ENCODE data around the gene RTN4RL1.

Gene RTN4RL1

DNA sequence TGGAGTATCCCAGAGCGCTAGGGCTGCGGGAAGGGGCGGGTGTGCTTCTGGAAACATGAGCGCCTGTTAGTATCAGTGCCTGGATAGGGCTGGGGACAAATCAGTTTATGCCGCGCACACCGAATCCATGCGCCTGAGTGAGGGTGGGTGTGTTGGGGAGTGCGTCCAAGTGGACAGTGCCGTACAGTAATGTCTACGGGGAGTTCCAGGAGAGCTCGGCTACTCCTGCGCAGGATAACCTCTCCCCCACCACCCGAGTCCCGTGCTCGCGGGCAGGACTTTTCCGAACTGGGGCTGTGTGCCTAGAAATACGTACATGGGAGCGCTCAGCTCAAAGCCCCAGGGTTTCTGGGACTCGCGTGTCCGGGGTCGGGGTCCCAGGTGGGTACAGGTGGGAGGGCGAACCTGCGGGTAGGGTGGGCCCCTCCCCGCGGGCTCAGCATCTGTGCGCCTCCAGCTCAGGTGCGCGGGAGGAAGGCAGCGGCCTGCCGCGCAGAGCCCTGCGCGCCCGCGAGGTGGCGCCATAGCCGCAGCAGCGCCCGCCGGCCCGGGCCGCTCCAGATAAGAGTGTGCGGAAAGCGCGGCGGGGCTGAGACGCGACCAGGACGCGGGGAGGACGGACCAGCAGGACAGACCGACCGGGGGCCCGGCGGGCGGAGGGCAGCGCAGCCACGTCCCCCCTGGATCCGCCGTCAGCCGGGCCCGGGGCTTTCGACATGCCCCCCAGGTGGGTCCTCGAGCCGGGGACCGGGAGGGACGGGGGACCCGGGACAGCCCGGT lies 29.6 kb upstream of the RTN4RL1 start, which contains the start of gene HIC1:
TSS of gene HIC1 (plus strand) at position 592 of the 780 bp plus-strand sequence. CDS start 1,588 bp downstream, outside the sequence.
- Mint-ChIP-seq H3K4me3 (peak within 1 kb of the TSS; percentile 79), H3K27ac (no peak within 1 kb of the TSS), H3K4me1 (peaks cover 22% of the 10 kb centered on the region), H3K27me3 (peaks cover 4% of the 10 kb centered on the region), H3K9me3 (no peaks in the 10 kb centered on the region), H3K36me3 (peaks cover 3% of the 10 kb centered on the region)

DNA sequence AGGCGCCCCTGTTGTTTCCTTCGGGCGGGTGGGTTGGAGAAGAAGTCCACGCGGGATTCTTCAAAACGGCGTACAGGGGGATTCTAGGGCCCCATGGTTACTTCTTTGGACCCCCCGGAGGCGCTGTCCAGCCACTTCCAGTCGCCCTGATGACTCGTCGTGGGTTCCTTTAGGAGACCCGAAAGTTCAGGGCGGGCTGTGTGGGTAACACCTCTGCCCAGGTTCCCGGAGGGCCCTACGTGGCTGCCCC lies 29.1 kb upstream of the RTN4RL1 start:
- Mint-ChIP-seq H3K27ac (no peak overlapping the region), H3K4me3 (peak overlapping the region; percentile 79), H3K27me3 (peaks cover 2% of the 10 kb centered on the region), H3K9me3 (no peaks in the 10 kb centered on the region), H3K4me1 (peaks cover 21% of the 10 kb centered on the region), H3K36me3 (no peaks in the 10 kb centered on the region)

DNA sequence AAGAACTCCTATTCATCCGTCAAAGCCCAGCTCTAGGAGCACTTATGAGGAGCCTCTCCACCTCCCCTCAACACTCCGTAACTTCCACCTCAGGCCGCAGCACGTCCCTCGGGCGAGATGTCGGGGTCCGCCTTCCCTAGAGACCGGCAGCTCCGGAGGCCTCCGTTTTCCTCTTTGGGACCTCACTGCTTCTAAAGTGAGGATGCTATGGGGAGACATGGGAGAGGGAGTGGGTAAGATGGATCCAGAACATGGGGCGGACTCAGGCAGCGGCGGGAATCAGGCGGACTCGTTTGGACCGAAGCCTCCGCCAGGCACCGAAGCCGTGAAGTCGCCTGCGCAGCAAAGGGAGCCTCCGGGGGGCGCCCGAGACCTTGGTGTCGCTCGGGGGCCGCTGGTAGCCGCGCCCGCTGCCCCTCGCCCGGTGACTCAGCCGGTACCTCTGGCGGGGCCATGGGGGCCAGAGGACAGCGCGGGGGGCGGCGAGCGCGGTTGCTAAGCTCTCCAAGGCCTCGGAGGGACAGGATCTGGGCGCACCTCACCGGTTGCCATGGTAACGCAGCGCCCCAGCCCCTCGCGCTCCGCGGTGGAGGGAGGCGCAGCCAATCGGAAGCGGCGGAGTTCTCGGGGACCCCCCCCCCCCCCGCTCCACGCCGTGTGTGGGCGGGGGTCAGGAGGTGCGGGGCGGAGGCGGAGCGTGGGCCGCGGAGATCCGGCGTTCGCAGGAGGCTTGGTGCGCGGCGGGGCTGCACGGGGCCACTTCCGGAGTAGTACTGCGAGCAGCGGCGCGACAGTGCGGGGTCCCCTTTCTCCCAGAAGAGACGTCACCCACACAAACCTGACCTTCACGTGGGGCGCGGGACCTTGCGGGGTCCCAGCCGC lies 28.5 kb upstream of the RTN4RL1 start:
- Mint-ChIP-seq H3K36me3 (no peaks in the 10 kb centered on the region), H3K9me3 (no peaks in the 10 kb centered on the region), H3K27me3 (peaks cover 2% of the 10 kb centered on the region), H3K4me3 (peak overlapping the region; percentile 79), H3K4me1 (peaks cover 27% of the 10 kb centered on the region), H3K27ac (no peak overlapping the region)

DNA sequence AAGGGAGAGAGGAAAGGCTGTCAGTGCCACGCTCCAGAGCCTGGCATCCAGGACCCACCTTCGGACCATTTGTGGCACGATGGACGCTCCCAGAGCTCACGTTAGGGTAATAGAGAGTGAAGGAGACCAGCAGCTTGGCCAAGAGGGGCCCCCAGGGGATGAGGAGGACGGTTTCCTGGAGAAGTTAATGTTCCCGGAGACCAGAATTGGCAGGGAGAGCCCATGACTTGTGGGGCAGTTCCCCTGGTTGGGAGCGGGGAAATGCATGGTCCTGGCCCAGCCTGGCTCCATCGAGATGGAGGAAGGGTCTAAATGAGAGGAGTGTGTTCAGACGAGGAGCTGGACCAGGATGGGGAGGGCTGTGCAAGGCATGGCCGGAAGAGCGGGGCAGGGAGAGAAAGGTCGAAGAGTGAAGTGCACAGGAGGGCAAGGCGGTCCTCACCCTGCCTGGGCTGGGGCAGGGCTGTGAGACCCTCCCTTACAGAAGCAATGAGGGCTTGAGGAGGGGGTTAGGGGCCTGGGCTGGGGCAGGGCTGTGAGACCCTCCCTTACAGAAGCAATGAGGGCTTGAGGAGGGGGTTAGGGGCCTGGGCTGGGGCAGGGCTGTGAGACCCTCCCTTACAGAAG lies 26.9 kb upstream of the RTN4RL1 start:
- Mint-ChIP-seq H3K27me3 (peaks cover 4% of the 10 kb centered on the region), H3K9me3 (no peaks in the 10 kb centered on the region), H3K4me1 (peaks cover 33% of the 10 kb centered on the region), H3K27ac (peak overlapping the region; percentile 14), H3K36me3 (no peaks in the 10 kb centered on the region), H3K4me3 (peak overlapping the region; percentile 3)

DNA sequence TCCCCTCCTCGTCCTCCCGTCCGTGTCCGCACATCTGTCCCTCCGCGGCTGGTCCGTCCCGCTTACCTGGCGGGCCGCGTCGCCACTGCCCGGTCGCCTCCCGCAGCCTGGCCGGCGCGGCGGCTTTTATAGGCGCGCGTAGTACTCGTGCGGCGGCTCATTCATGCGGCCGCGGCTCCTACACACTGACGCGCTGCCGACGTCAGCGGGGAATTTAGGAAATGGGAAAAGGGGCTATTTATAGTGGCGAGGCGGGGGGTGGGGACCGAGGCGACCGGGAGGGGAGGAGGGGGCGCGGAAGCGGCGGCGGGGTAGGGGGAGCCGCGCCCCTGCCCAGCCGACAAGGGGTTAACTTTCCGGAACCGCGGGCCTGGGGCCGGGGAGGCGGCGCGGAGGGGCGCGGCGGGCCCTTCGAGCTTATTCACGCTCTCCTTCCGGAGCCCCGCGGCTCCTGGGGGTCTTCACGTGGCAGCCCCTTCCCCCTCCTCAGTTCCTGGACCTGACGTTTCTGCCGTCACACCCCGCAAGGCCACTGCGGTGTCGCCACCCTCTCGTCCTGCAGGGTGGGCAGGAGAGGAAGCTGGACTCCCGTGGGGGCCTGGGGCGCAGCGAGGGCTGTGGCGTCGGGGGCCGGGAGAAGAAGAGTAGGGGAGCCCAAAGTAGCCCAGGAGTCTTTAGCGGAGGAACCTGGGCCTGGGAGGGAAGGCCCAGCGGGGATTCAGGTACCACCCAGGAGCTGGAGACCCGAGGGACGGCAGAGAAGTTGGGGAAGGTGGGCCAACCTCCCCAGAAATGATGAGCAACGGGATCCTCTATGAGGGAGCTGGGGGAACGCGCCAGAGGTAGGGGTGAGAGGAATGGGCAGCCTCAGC lies 26.2 kb upstream of the RTN4RL1 start:
- H3K27ac Mint-ChIP-seq: peak overlapping the region; percentile 14
- H3K9me3 Mint-ChIP-seq: no peaks in the 10 kb centered on the region
- no peaks in the 10 kb centered on the region for H3K36me3 Mint-ChIP-seq
- H3K4me3 Mint-ChIP-seq: peak overlapping the region; percentile 3
- H3K27me3 Mint-ChIP-seq: peaks cover 4% of the 10 kb centered on the region
- H3K4me1 Mint-ChIP-seq: peaks cover 33% of the 10 kb centered on the region

DNA sequence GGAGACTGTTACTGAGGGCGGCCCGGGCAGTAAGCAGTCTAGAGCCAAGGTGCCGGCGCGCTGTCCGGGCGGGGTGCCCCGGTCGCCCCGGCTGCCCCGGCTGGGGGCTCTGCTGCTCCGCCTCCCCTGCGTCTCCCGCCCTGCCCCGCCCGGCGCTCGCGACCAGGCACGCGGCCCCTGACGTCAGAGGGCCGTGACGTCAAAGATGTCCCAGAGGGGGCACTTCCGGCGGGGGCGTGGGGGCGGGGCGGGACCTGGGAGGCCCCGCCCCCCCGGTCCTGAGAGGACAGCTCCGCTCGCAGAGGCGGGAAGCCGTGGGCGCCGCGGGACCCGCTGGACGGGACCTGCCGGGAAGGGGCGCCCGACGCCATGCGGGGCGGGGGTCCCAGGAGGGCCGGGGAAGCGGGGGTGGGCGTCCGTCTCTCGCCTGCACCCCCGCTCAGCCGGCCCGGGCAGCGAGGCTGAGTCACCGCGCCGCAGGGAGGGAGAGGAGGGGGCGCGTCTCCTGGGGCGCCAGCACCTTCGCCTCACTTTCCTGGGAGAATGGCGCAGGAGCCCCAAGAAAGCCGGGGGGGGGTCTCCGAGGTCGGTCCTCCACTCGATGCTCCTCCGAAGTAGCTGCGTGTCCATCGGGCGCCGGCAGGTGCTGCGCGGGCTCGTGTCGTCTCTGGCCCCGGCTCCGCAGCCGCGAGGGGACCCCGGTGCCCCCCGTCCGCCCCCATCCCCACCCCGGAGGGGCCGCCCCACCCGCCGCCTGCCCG lies 25.3 kb upstream of the RTN4RL1 start:
- Mint-ChIP-seq H3K36me3 (no peaks in the 10 kb centered on the region), H3K27ac (no peak overlapping the region), H3K4me3 (no peak overlapping the region), H3K27me3 (peaks cover 4% of the 10 kb centered on the region), H3K4me1 (peaks cover 33% of the 10 kb centered on the region), H3K9me3 (no peaks in the 10 kb centered on the region)

DNA sequence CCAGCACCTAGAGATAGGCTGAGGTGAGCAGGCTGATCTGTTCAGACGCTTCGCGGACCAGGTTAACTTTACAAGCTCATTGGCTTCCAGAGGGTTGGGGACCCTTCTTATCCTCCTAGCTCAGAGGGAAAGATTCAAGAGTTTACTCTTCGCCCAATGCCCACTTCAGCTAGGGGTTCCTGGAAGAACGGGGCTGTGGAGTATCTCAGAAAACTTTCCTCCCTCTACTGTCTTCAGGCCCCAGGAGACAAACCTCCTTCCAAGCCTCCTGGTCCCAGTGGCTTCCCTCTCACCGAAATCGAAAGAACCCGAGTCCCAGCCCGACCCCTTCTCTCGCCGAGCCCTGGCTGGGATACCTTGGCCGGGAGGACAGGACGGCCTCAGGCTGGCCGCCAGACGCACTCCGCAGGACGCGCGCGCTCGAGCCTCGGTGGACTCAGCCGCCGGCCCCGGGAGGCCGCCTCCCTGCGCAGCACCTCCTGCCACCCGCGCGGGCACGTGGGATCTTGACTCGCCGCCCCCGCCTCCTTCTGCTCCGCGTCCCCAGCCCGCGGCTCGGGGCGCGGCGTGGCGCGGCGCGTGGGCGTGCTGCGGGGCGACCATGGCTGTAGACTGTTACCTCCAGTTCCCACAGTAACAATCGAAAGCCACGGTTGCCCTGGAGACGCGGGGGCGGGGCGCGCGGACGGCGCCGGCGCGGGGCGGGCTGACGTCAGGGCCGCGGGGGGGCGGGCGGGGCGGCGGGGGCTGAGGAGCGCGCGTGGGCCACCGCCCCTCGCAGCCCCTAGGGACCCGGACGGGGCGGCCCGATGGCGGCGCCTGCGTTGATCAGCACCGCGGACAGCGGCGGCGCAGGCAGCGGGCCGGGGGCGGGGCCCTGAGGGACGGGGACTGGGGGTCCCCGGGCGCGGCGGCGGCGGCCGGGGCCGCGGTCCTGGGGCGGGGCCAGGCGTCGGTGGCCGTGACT lies 24.5 kb upstream of the RTN4RL1 start:
- peaks cover 36% of the 10 kb centered on the region for H3K4me1 Mint-ChIP-seq
- H3K36me3 Mint-ChIP-seq: no peaks in the 10 kb centered on the region
- peak overlapping the region; percentile 84 for H3K27ac Mint-ChIP-seq
- H3K4me3 Mint-ChIP-seq: peak overlapping the region; percentile 79
- H3K27me3 Mint-ChIP-seq: peaks cover 4% of the 10 kb centered on the region
- H3K9me3 Mint-ChIP-seq: no peaks in the 10 kb centered on the region

DNA sequence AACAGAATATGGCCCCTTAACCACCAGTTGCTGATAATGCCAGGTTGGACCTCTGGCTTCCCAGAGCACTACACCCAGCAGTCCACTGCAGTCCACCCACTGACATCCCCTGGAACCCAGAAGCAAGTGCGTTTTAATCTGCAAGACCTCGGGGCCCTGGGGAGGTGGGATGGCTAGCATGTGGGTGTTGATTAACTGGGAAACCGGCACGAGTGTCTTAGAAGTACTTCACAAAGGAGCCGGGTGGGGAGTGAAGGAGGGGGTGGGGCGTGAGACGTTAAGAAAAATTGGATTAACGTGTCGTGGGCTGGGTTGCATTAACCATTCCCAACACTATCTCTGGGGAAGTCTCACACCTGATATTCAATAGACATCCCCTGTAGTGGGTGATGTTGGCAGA lies 23.7 kb upstream of the RTN4RL1 start:
- Mint-ChIP-seq H3K4me3 (peak overlapping the region; percentile 79), H3K4me1 (peaks cover 32% of the 10 kb centered on the region), H3K36me3 (no peaks in the 10 kb centered on the region), H3K27me3 (peaks cover 4% of the 10 kb centered on the region), H3K27ac (no peak overlapping the region), H3K9me3 (no peaks in the 10 kb centered on the region)

DNA sequence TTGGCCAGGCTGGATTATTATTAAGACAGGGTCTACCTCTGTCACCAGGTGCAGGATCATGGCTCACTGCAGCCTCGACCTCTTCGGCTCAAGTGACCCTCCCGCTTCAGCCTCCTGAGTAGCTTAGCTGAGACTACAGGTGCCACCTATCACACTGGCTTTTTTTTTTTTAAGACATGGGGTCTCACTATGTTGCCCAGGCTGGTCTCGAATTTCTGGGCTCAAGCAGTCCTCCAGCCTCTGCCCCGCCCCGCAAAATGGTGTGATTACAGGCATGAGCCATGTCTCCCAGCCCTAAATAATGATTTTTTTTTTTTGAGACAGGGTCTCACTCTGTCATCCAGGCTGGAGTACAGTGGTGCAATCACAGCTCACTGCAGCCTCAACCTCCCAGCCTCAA lies 22.5 kb upstream of the RTN4RL1 start:
- Mint-ChIP-seq H3K27me3 (peaks cover 4% of the 10 kb centered on the region), H3K4me3 (no peak overlapping the region), H3K9me3 (no peaks in the 10 kb centered on the region), H3K27ac (no peak overlapping the region), H3K4me1 (peaks cover 35% of the 10 kb centered on the region), H3K36me3 (peaks cover 4% of the 10 kb centered on the region)

DNA sequence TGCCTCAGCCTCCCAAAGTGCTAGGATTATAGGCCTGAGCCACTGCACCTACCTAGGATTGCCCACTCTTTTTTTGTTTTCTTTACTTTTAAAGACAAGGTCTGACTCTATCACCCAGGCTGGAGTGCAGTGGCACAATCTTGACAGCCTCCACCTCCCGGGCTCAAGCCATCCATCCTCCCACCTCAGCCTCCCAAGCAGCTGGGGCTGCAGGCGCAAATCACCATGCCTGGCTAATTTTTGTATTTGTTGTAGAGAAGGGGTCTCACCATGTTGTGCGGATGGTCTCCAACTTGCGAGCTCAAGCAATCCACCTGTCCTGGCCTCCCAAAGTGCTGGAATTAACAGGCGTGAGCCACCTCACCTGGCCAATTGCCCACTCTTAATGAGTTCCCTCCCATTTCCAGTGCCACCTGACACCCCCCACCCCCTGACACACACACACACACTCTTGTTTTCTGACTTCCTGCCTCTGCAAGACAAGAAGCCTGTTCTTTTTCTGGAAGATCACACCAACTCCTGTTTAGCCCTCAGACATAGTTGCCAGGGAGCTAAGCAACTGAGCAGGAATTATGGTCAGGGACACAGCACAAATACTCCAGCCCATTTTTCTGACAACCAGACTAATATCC lies 19.2 kb upstream of the RTN4RL1 start:
- no peak overlapping the region for H3K27ac Mint-ChIP-seq

DNA sequence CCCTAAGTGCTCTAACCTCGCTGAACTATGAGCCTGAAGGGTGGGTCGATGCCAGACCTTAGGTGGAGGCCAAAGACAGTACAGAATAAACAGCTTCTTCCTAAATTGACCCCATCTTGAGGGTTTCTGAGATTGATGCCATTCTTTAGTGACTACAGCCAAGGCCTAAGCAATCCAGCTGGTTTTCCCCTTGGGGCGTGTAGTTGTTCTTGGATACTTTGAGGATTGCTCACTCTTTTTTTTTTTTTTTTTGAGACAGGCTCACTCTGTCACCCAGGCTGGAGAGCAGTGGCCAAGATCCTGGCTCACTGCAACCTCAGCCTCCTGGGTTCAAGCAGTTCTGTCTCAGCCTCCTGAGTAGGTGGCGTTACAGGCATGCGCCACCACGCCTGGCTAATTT lies 18.7 kb upstream of the RTN4RL1 start:
- peaks cover 3% of the 10 kb centered on the region for H3K27me3 Mint-ChIP-seq
- peaks cover 6% of the 10 kb centered on the region for H3K36me3 Mint-ChIP-seq
- no peak overlapping the region for H3K27ac Mint-ChIP-seq
- peak overlapping the region; percentile 96 for H3K4me3 Mint-ChIP-seq
- no peaks in the 10 kb centered on the region for H3K9me3 Mint-ChIP-seq
- peaks cover 25% of the 10 kb centered on the region for H3K4me1 Mint-ChIP-seq

More for the DNA sequence above, 19.2 kb upstream of the RTN4RL1 start:
- no peak overlapping the region for H3K4me3 Mint-ChIP-seq
- H3K4me1 Mint-ChIP-seq: peaks cover 31% of the 10 kb centered on the region
- peaks cover 3% of the 10 kb centered on the region for H3K27me3 Mint-ChIP-seq
- H3K36me3 Mint-ChIP-seq: peaks cover 6% of the 10 kb centered on the region
- H3K9me3 Mint-ChIP-seq: no peaks in the 10 kb centered on the region

DNA sequence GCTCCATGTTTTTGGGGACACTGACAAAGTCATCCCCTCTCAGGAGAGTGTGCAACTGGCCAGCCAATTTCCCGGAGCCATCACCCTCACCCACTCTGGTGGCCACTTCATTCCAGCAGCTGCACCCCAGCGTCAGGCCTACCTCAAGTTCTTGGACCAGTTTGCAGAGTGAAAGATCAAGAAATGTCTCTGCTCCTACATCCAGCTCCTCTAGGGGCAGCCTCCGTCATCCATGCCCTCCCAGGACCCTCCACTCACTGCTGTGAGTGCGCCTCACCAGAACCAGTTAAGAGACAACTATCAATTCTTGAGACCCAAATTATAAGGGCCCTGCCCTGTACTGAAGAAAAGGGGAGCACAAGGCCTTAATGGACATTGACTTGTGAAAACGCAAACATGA lies 17.8 kb upstream of the RTN4RL1 start:
- H3K4me3 Mint-ChIP-seq: peak overlapping the region; percentile 96
- H3K27ac Mint-ChIP-seq: peak overlapping the region; percentile 92
- peaks cover 18% of the 10 kb centered on the region for H3K4me1 Mint-ChIP-seq
- peaks cover 6% of the 10 kb centered on the region for H3K36me3 Mint-ChIP-seq
- H3K9me3 Mint-ChIP-seq: no peaks in the 10 kb centered on the region
- peaks cover under 1% of the 10 kb centered on the region for H3K27me3 Mint-ChIP-seq

DNA sequence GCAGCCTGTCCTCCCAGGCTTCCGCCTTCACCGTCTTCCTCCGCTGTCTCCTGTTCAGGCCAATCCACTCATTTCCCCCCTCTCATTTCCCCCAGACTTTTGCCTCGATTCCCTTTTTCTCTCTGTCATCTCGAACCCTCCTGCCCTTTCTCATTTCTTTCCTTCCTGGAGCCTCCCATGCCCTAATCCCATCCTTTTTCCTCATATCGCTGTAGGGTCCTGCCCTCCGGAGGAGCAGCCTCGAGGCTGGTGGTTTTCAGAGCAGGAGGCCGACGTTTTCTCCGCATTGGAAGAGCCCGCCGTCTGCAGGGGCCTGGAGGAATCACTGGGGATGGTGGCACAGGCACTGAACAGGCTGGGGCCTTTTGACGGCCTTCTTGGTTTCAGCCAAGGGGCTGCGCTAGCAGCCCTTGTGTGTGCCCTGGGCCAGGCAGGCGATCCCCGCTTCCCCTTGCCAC lies 17.3 kb upstream of the RTN4RL1 start:
- H3K9me3 Mint-ChIP-seq: no peaks in the 10 kb centered on the region
- H3K36me3 Mint-ChIP-seq: peaks cover 8% of the 10 kb centered on the region
- no peaks in the 10 kb centered on the region for H3K27me3 Mint-ChIP-seq

More for the DNA sequence above, 17.3 kb upstream of the RTN4RL1 start:
- Mint-ChIP-seq H3K4me1 (peaks cover 17% of the 10 kb centered on the region), H3K4me3 (peak overlapping the region; percentile 96), H3K27ac (peak overlapping the region; percentile 95)

All from activated naive CD4-positive, alpha-beta T cell treated with anti-CD3 and anti-CD28 coated beads, Interleukin-2, amount 50 U/mL, for 24 hours (primary cell).